ENCODE data around the gene CARD19. TPM values are rescaled to one million over a fixed set of nuclear protein-coding genes. Genes with fewer than 3 reads are reported as not detected.

CARD19 gene
- total and polyA plus RNA-seq, 2 of the 8 experiments (the other 6 are each of a cell fraction or from before 2014, with no cell fraction given) = 21.2 to 112 TPM

DNA sequence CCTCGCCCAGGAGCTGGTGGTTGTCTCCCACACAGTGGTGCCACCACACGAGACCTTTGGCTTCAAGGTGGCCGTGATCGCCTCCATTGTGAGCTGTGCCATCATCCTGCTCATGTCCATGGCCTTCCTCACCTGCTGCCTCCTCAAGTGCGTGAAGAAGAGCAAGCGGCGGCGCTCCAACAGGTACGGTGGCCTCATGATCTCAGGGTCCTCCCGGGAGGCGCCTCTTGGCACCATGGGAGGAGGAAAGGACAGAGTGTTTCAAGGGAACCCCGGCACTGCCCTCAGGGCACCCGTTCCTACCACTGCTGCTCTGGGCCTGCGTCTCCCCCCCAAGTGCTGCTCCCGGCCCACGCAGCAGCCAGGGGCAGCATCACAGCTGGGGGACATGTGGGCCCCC is 18.2 kb upstream of the CARD19 start (continued):
- no peak for TF ChIP-seq RAD21 (IDR thresholded peaks at IDR 0.05 in 1 of 2, conservative IDR thresholded peaks at IDR 0.05 in 1 of 2; ENCODE audit: low read depth in 2 of 2, low read length in 2 of 2)
- no peak for TF ChIP-seq FOSL1 (IDR thresholded peaks at IDR 0.05; ENCODE audit: insufficient read depth, low read depth, low read length)
- no peak for TF ChIP-seq SP4 (IDR thresholded peaks at IDR 0.05; ENCODE audit: low read length)
- TF ChIP-seq NRF1 (IDR thresholded peaks at IDR 0.05; ENCODE audit: low read depth, low read length) = no peak
- TF ChIP-seq TAF7 (optimal IDR thresholded peaks at IDR 0.05; ENCODE audit: borderline replicate concordance, low read depth, low read length) = no peak
- no peak for TF ChIP-seq SIRT6 (IDR thresholded peaks at IDR 0.05; ENCODE audit: low read length)

All from H1 (cell line).